Natural killer cell treated with Interleukin-12 subunit alpha and Interleukin-12 subunit beta and Interleukin-15 and Interleukin-18, amount 100 ng/mL, for 72 hours (primary cell): ENCODE results near the gene DPPA2. TPM values are rescaled to one million over a fixed set of nuclear protein-coding genes. Genes with fewer than 3 reads are reported as not detected.
A peak's percentile ranks its signal among the peaks of the same experiment; 100 is the strongest.

Experiments
- ATAC-seq, 2 donors: fragments of 150-1000 bp; cut with Tn5 transposase in 1 of 2; sonication (Bioruptor Pico), chemical (Tn5 transposase) in 1 of 2; 2 replicates each; pipeline ENCODE4 v1.10.0; 2021
- DNase-seq: peaks from one replicate; pipeline ENCODE4 v3.0.0; 2022; ENCODE audit warnings: low spot score
- H3K27ac Mint-ChIP-seq, 2 donors: 1 replicate in 1 of 2; 2 replicates in 1 of 2; pipeline ENCODE4 v1.8.0; 2022; ENCODE audit warnings: mixed read lengths in 2 of 2, mild to moderate bottlenecking in 1 of 2, moderate library complexity in 1 of 2
- H3K27me3 Mint-ChIP-seq, 2 donors: 1 replicate in 1 of 2; 2 replicates in 1 of 2; pipeline ENCODE4 v1.8.0; 2022; ENCODE audit warnings: mixed read lengths in 2 of 2
- H3K36me3 Mint-ChIP-seq: one replicate; pipeline ENCODE4 v1.8.0; 2022; ENCODE audit warnings: mixed read lengths
- H3K4me1 Mint-ChIP-seq, 2 donors: 1 replicate in 1 of 2; 2 replicates in 1 of 2; pipeline ENCODE4 v1.8.0; 2022; ENCODE audit warnings: low read depth in 2 of 2, mixed read lengths in 2 of 2, mild to moderate bottlenecking in 1 of 2
- H3K4me3 Mint-ChIP-seq: one replicate; pipeline ENCODE4 v1.8.0; 2022; ENCODE audit warnings: mixed read lengths
- H3K9me3 Mint-ChIP-seq: 2 replicates; pipeline ENCODE4 v1.8.0; 2022; ENCODE audit warnings: mixed read lengths
- total RNA-seq, 2 donors: library from RNA; stranded (reverse); gene quantifications; one replicate each; pipeline ENCODE4 v1.2.3, GENCODE V29; 2022

DPPA2 gene
- total RNA-seq, 2 donors from 2014 or later, result not detected

GRCh38 chr3:109338322-109338721 lies 22.0 kb upstream of the DPPA2 start:
- DNase-seq (no peak), ATAC-seq (no peak)
- Mint-ChIP-seq H3K9me3 (no peaks in the 10 kb centered on the region), H3K36me3 (peaks cover 6% of the 10 kb centered on the region), H3K4me3 (no peak overlapping the region), H3K4me1 (peaks cover 12 to 16% of the 10 kb centered on the region in 2 donors), H3K27me3 (peaks cover 17 to 27% of the 10 kb centered on the region in 2 donors), H3K27ac (no peak overlapping the region)

- Mint-ChIP-seq H3K9me3 (no peaks in the 10 kb centered on the region), H3K36me3 (peaks cover 6% of the 10 kb centered on the region), H3K4me3 (peak within 1 kb of the TSS; percentile 86), H3K27me3 (peaks cover 17 to 27% of the 10 kb centered on the region in 2 donors), H3K4me1 (peaks cover 12 to 16% of the 10 kb centered on the region in 2 donors), H3K27ac (no peak within 1 kb of the TSS)
- DNase-seq (no peak), ATAC-seq (no peak)
Observed at GRCh38 chr3:109337393-109337792, 21.1 kb upstream of the DPPA2 start, which contains the start of gene DPPA4. TSS of gene DPPA4 (minus strand) at chr3:109337546. CDS start at chr3:109337517, 29 bp downstream.

DNA sequence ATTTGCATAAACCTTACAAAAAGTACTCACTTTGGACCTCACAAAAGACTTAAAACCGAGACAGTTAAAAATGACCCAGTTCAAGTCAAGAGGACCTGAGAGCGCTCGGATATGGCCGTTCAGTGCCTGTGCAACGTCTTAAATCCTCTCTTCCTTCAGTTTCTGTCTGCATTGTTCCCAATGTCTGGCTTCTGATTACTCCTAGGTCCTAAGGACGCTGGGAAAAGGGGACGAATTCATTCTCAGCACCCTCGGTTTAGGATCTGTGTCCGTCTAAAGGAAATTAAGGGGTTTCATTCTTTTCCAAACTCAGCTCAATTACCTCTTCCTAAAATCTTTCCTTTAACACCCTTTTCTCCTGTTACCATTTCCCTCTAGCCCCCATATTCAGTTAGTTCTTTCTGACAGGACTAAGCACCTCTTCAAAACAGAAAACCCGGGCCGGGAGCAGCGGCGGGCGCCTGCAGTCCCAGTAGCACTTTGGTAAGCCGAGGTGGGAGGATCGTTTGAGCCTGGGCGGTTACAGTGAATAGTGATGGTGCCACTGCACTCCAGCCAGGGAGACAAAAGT lies 20.1 kb upstream of the DPPA2 start:
- H3K36me3 Mint-ChIP-seq, result peaks cover 6% of the 10 kb centered on the region
- H3K27me3 Mint-ChIP-seq, result peaks cover 17 to 27% of the 10 kb centered on the region in 2 donors
- ATAC-seq (peak in 1 of 2 donors; percentile 69), DNase-seq (no peak)
- peak overlapping the region; percentile 86 for H3K4me3 Mint-ChIP-seq
- peaks cover 12 to 16% of the 10 kb centered on the region in 2 donors for H3K4me1 Mint-ChIP-seq
- no peaks in the 10 kb centered on the region for H3K9me3 Mint-ChIP-seq
- no peak overlapping the region for H3K27ac Mint-ChIP-seq

GRCh38 chr3:109334572-109334971 lies 18.3 kb upstream of the DPPA2 start:
- no peak for ATAC-seq
- Mint-ChIP-seq H3K9me3 (no peaks in the 10 kb centered on the region), H3K27me3 (peaks cover 17 to 27% of the 10 kb centered on the region in 2 donors), H3K4me1 (peaks cover 12 to 16% of the 10 kb centered on the region in 2 donors), H3K27ac (no peak overlapping the region), H3K4me3 (no peak overlapping the region), H3K36me3 (peaks cover 6% of the 10 kb centered on the region)
- no peak for DNase-seq

DNA sequence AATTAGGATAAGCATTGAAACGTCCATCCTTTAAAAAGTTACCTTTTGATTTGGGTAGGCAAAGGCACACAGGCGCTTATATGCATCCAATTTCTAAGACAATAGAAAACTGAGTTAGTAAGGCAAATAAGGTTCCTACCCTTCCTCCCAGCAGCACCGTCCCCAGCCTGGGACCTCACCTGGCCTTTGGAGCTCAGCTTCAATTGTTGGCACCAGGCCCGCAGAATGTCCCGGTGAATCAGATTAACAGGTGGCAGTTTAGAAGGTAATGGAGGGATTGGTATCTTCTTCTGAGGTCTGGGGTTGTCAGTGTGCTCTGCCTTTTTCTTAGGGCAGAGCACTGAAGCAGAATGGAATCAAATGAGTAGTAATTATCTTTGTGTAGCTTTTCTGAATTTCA lies 15.4 kb upstream of the DPPA2 start:
- Mint-ChIP-seq H3K9me3 (no peaks in the 10 kb centered on the region), H3K27ac (no peak overlapping the region), H3K36me3 (no peaks in the 10 kb centered on the region), H3K4me1 (peaks cover 5 to 7% of the 10 kb centered on the region in 2 donors), H3K4me3 (no peak overlapping the region), H3K27me3 (peaks cover 4 to 7% of the 10 kb centered on the region in 2 donors)
- ATAC-seq (no peak), DNase-seq (no peak)

GRCh38 chr3:109330405-109330804 lies 14.1 kb upstream of the DPPA2 start:
- no peaks in the 10 kb centered on the region for H3K36me3 Mint-ChIP-seq
- no peak overlapping the region for H3K4me3 Mint-ChIP-seq
- H3K9me3 Mint-ChIP-seq, result no peaks in the 10 kb centered on the region
- ATAC-seq (no peak), DNase-seq (no peak)
- no peak overlapping the region for H3K27ac Mint-ChIP-seq
- H3K27me3 Mint-ChIP-seq, result no peaks in the 10 kb centered on the region
- no peaks in the 10 kb centered on the region for H3K4me1 Mint-ChIP-seq

DNA sequence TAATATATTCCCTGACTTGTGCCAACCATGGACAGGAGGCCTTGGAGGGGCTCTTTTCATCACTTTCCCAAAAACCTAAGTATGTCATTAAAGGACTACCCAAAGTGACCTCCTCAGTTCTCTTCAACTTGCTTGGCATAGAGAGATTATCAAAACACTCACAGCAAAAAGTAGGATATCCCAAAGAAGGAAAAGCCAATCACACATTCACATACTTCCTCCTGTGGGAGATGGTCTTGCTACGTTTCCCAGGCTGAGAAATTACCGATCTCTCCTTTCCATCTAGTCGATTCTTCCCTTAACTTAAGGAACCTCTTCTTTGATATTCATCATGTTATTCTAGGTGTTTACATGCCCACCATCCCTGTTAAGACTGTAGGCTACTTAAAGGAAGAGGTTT lies 11.9 kb upstream of the DPPA2 start:
- no peak overlapping the region for H3K27ac Mint-ChIP-seq

GRCh38 chr3:109325657-109326056 lies 9.3 kb upstream of the DPPA2 start:
- H3K4me3 Mint-ChIP-seq, result no peak overlapping the region
- H3K27ac Mint-ChIP-seq, result no peak overlapping the region
- H3K27me3 Mint-ChIP-seq, result no peaks in the 10 kb centered on the region
- H3K36me3 Mint-ChIP-seq, result no peaks in the 10 kb centered on the region
- DNase-seq, result no peak
- no peaks in the 10 kb centered on the region for H3K4me1 Mint-ChIP-seq
- no peak for ATAC-seq
- peaks cover 3% of the 10 kb centered on the region for H3K9me3 Mint-ChIP-seq

More for the DNA sequence above, 11.9 kb upstream of the DPPA2 start:
- H3K36me3 Mint-ChIP-seq, result no peaks in the 10 kb centered on the region
- ATAC-seq (no peak), DNase-seq (no peak)
- H3K4me1 Mint-ChIP-seq, result no peaks in the 10 kb centered on the region
- H3K9me3 Mint-ChIP-seq, result peaks cover 3% of the 10 kb centered on the region
- no peaks in the 10 kb centered on the region for H3K27me3 Mint-ChIP-seq
- H3K4me3 Mint-ChIP-seq, result no peak overlapping the region

DNA sequence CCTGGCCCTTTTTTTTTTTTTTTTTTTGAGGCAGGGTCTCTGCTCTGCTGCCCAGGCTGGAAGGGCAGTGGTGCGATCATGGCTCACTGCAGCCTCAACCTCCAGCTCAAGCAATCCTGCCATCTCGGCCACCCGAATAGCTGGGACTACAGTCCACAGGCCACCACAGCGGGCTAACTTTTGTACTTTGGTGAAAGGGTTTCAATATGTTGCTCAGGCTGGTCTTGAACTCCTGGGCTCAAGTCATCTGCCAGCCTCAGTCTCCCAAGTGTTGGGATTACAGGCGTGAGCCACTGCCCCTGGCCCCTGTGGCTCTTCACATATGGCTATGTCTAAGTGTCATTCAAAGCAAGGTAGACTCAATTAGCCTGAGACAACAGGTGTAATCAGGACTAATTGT lies 8.8 kb upstream of the DPPA2 start:
- no peaks in the 10 kb centered on the region for H3K4me1 Mint-ChIP-seq
- no peak overlapping the region for H3K4me3 Mint-ChIP-seq
- DNase-seq (no peak), ATAC-seq (no peak)
- H3K9me3 Mint-ChIP-seq, result peaks cover 3% of the 10 kb centered on the region
- H3K27ac Mint-ChIP-seq, result no peak overlapping the region
- no peaks in the 10 kb centered on the region for H3K36me3 Mint-ChIP-seq
- no peaks in the 10 kb centered on the region for H3K27me3 Mint-ChIP-seq

GRCh38 chr3:109313061-109313460 lies 3.3 kb downstream of the DPPA2 start:
- no peak for DNase-seq
- Mint-ChIP-seq H3K27me3 (no peaks in the 10 kb centered on the region), H3K27ac (no peak overlapping the region), H3K9me3 (no peaks in the 10 kb centered on the region), H3K4me1 (no peaks in the 10 kb centered on the region), H3K36me3 (no peaks in the 10 kb centered on the region), H3K4me3 (no peak overlapping the region)
- ATAC-seq, result no peak

DNA sequence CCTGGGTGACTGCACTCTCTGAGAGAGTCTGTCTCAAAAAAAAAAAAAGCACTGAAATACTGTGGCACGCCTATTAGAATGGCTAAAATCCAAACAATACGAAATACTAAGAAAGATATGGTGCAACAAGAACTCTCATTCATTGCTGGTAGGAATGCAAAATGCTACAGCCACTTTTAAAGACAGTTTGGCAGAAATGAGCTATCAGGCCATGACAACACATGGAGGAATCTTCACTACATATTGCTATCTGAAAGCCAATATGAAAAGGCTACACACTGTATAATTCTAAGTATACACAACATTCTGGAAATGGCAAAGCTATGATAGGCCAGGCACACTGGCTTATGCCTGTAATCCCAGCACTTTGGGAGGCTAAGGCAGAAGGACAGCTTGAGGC lies 18.8 kb downstream of the DPPA2 start:
- no peaks in the 10 kb centered on the region for H3K27me3 Mint-ChIP-seq
- no peaks in the 10 kb centered on the region for H3K36me3 Mint-ChIP-seq
- DNase-seq (no peak), ATAC-seq (no peak)
- H3K27ac Mint-ChIP-seq, result no peak overlapping the region
- no peaks in the 10 kb centered on the region for H3K4me1 Mint-ChIP-seq
- no peaks in the 10 kb centered on the region for H3K9me3 Mint-ChIP-seq
- no peak overlapping the region for H3K4me3 Mint-ChIP-seq

DNA sequence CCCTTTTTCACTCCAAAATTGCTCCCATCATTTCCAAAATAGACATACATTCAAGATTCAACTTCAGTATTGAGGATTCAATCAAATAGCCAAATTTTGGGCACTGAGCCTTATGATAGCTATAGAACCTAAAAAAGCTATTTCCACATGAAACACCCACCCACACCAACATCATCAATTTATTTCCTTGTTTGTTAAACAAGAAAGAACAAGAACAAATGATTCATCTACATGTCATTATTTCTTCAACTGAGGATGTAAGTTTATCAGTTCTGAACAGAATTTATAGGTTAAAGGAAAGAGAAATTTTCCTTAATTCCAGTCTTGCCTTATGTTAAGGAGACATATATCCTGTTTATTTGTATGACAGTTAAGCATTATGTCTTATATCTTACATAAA lies 32.2 kb downstream of the DPPA2 start:
- no peaks in the 10 kb centered on the region for H3K36me3 Mint-ChIP-seq
- H3K4me3 Mint-ChIP-seq, result no peak overlapping the region
- H3K27me3 Mint-ChIP-seq, result no peaks in the 10 kb centered on the region
- DNase-seq (no peak), ATAC-seq (no peak)
- H3K27ac Mint-ChIP-seq, result no peak overlapping the region
- H3K9me3 Mint-ChIP-seq, result no peaks in the 10 kb centered on the region
- H3K4me1 Mint-ChIP-seq, result no peaks in the 10 kb centered on the region

DNA sequence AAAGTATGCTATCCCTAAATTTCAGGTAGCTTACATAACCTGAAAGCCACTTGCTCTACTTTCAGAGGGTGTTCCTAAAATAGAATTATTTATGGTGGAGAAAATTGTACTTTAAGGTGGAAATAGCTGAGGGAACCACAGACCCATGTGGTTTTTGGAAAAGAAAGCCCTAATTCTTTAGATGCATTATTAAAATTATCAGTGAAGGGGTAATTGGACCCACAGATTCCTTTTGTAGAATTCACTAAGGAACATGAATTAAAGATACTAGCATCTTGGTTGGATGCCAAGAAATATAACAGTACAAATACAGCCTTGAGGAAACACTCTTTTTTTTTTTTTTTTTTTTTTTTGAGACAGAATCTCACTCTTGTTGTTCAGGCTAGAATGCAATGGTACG lies 37.8 kb downstream of the DPPA2 start:
- no peak overlapping the region for H3K4me3 Mint-ChIP-seq
- no peak overlapping the region for H3K27ac Mint-ChIP-seq
- DNase-seq (no peak), ATAC-seq (no peak)
- no peaks in the 10 kb centered on the region for H3K9me3 Mint-ChIP-seq
- H3K36me3 Mint-ChIP-seq, result no peaks in the 10 kb centered on the region
- H3K27me3 Mint-ChIP-seq, result peaks cover 0 to 6% of the 10 kb centered on the region in 2 donors
- H3K4me1 Mint-ChIP-seq, result no peaks in the 10 kb centered on the region

DNA sequence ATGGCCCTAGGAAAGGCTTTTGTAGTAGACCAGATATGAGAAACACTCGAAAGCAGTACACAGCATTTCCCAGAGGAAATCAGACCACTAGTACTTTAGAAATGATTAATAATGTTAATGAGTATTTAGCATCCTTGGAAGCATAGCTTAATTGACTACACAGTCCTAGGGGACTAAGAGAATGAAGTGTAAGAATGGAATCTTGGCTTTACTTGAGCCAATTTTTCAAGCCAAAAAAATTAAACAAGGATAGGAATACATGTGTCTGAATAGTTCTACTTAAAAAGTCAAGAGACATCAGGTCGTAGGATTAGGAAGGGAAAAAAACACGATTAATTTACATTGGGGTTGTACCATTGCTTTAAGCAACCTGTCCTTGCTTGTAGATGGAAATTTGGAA lies 38.2 kb downstream of the DPPA2 start:
- Mint-ChIP-seq H3K4me1 (no peaks in the 10 kb centered on the region), H3K9me3 (no peaks in the 10 kb centered on the region), H3K27ac (no peak overlapping the region), H3K36me3 (no peaks in the 10 kb centered on the region), H3K4me3 (no peak overlapping the region), H3K27me3 (peaks cover 0 to 6% of the 10 kb centered on the region in 2 donors)
- DNase-seq (no peak), ATAC-seq (no peak)

GRCh38 chr3:109275702-109276293 lies 40.5 kb downstream of the DPPA2 start:
- DNase-seq, result no peak

More at GRCh38 chr3:109275702-109276293, 40.5 kb downstream of the DPPA2 start:
- ATAC-seq, result no peak
- Mint-ChIP-seq H3K4me1 (no peaks in the 10 kb centered on the region), H3K27me3 (peaks cover 0 to 6% of the 10 kb centered on the region in 2 donors), H3K9me3 (no peaks in the 10 kb centered on the region), H3K4me3 (no peak overlapping the region), H3K27ac (no peak overlapping the region), H3K36me3 (no peaks in the 10 kb centered on the region)
